GM10248 (cell line): ENCODE data around the gene TMEM161B.

ENCODE experiments used
- CTCF ChIA-PET: fragments of 300-600 bp; sonication (Branson Sonifier 250); formaldehyde crosslinking; extraction: SDS; loops from one replicate; lab custom pipeline; 2021; ENCODE audit warnings: antibody characterized with exemption; lab: Yijun Ruan, JAX
- POLR2A ChIA-PET: fragments of 350-650 bp; sonication (Branson Sonifier 250); formaldehyde crosslinking; extraction: SDS; loops from one replicate; lab custom pipeline; 2020; ENCODE audit warnings: antibody characterized with exemption; lab: Yijun Ruan, JAX
- DNase-seq: peaks from one replicate; pipeline ENCODE4 v3.0.0; 2012; ENCODE audit errors: extremely low spot score
- CTCF ChIP-seq: IDR thresholded peaks from 2 replicates; pipeline ENCODE4 v1.5.1; 2012; ENCODE audit warnings: mild to moderate bottlenecking, low read depth; ENCODE audit errors: extremely low read depth, missing control alignments, control extremely low read depth

The TMEM161B gene

GRCh38 chr5:88287302-88287701 lies 18.7 kb upstream of the TMEM161B start:
- ChIA-PET POLR2A (no interaction called here), CTCF (no interaction called here)
- DNase-seq, result no peak

GRCh38 chr5:88283690-88284089 lies 15.0 kb upstream of the TMEM161B start:
- TF ChIP-seq CTCF, result no peak
- ChIA-PET POLR2A (no interaction called here), CTCF (interaction anchor here (1.3 kb wide), 1 partner anchor 10 kb away, joined by 4 read pairs; no protein-coding TSS in a partner anchor)
- no peak for DNase-seq

More at GRCh38 chr5:88287302-88287701, 18.7 kb upstream of the TMEM161B start:
- TF ChIP-seq CTCF, result no peak

GRCh38 chr5:88281322-88281721 lies 12.7 kb upstream of the TMEM161B start:
- POLR2A ChIA-PET, result no interaction called here
- CTCF ChIA-PET, result interaction anchor here (1.4 to 2.2 kb wide), 3 partner anchors 12 to 24 kb away, joined by 3 to 6 read pairs (median 5); no protein-coding TSS in a partner anchor
- DNase-seq, result no peak
- TF ChIP-seq CTCF, result no peak

GRCh38 chr5:88279584-88279983 lies 10.9 kb upstream of the TMEM161B start:
- ChIA-PET CTCF (interaction anchor here (1.1 to 2.2 kb wide), 2 partner anchors 21 to 64 kb away, joined by 3 to 5 read pairs; no protein-coding TSS in a partner anchor), POLR2A (no interaction called here)
- no peak for TF ChIP-seq CTCF
- DNase-seq, result no peak

- POLR2A ChIA-PET, result no interaction called here
- TF ChIP-seq CTCF, result no peak
Measured at GRCh38 chr5:88276378-88276777, 7.7 kb upstream of the TMEM161B start.

GRCh38 chr5:88275581-88275980 lies 6.9 kb upstream of the TMEM161B start:
- no peak for DNase-seq
- no peak for TF ChIP-seq CTCF
- ChIA-PET CTCF (no interaction called here), POLR2A (no interaction called here)

More at GRCh38 chr5:88276378-88276777, 7.7 kb upstream of the TMEM161B start:
- CTCF ChIA-PET, result no interaction called here
- DNase-seq, result no peak
